HEK293 (cell line): ENCODE results near the gene ADORA3.

Experiments used
- CTCF ChIA-PET: fragments of 350-600 bp; formaldehyde crosslinking; extraction: SDS; loops from one replicate; lab custom pipeline; 2021; ENCODE audit warnings: antibody characterized with exemption; lab: Yijun Ruan, JAX
- POLR2A ChIA-PET: fragments of 300-600 bp; formaldehyde crosslinking; extraction: SDS; loops from one replicate; lab custom pipeline; 2020; ENCODE audit warnings: antibody characterized with exemption, inconsistent platforms; lab: Yijun Ruan, JAX
- H3K27ac ChIP-seq: fragments of 200-500 bp; sonication (Bioruptor generic); 2 replicates; pipeline ENCODE4 v1.5.1; 2014; ENCODE audit warnings: low read depth, low read length, control low read depth, inconsistent platforms; ENCODE audit errors: extremely low read depth
- H3K36me3 ChIP-seq, 2 experiments: fragments of 200-500 bp in 1 of 2; sonication (Bioruptor generic) in 1 of 2; 1 replicate in 1 of 2; 2 replicates in 1 of 2; pipeline ENCODE4 v1.5.1; 2014 to 2017; ENCODE audit warnings: inconsistent platforms in 2 of 2, low read length in 2 of 2; ENCODE audit not compliant: control insufficient read depth in 2 of 2, insufficient read depth in 1 of 2
- H3K4me1 ChIP-seq: fragments of 200-500 bp; sonication (Bioruptor generic); 2 replicates; pipeline ENCODE4 v1.5.1; 2014; ENCODE audit warnings: mild to moderate bottlenecking, low read length, inconsistent platforms; ENCODE audit not compliant: control insufficient read depth, insufficient read depth
- H3K4me3 ChIP-seq: 2 replicates; pipeline ENCODE4 v1.5.1; 2011; ENCODE audit warnings: low read depth, mild to moderate bottlenecking, control low read depth, low read length, moderate library complexity
- H3K9me3 ChIP-seq: fragments of 200-500 bp; sonication (Bioruptor generic); 2 replicates; pipeline ENCODE4 v1.5.1; 2014; ENCODE audit warnings: low read depth, low read length, inconsistent platforms; ENCODE audit not compliant: control insufficient read depth, insufficient read depth
- EGR2 ChIP-seq: fragments of 450-650 bp; formaldehyde crosslinking; IDR thresholded peaks from 2 replicates; pipeline ENCODE4 v1.5.1; 2016; ENCODE audit warnings: low read depth, missing biosample characterization, missing genetic modification characterization
- KLF7 ChIP-seq: fragments of 450-650 bp; formaldehyde crosslinking; IDR thresholded peaks from 2 replicates; pipeline ENCODE4 v1.5.1; 2016; ENCODE audit warnings: missing biosample characterization, missing genetic modification characterization, borderline replicate concordance
- OVOL3 ChIP-seq: fragments of 450-650 bp; formaldehyde crosslinking; IDR thresholded peaks from 2 replicates; pipeline ENCODE4 v1.5.1; 2016; ENCODE audit warnings: missing biosample characterization, missing genetic modification characterization
- REPIN1 ChIP-seq: fragments of 450-650 bp; formaldehyde crosslinking; IDR thresholded peaks from 2 replicates; pipeline ENCODE4 v1.5.1; 2017; ENCODE audit warnings: missing biosample characterization, missing genetic modification characterization, low read depth
- SP7 ChIP-seq: fragments of 450-650 bp; formaldehyde crosslinking; IDR thresholded peaks from 2 replicates; pipeline ENCODE4 v1.5.1; 2016; ENCODE audit warnings: missing biosample characterization, missing genetic modification characterization
- ZNF112 ChIP-seq: fragments of 450-650 bp; formaldehyde crosslinking; IDR thresholded peaks from 2 replicates; pipeline ENCODE4 v1.5.0; 2017; ENCODE audit warnings: missing biosample characterization, missing genetic modification characterization
- ZNF169 ChIP-seq: fragments of 450-650 bp; formaldehyde crosslinking; IDR thresholded peaks from 2 replicates; pipeline ENCODE4 v1.5.1; 2016; ENCODE audit warnings: missing biosample characterization, missing genetic modification characterization
- ZNF416 ChIP-seq: fragments of 450-650 bp; formaldehyde crosslinking; IDR thresholded peaks from 2 replicates; pipeline ENCODE4 v1.5.1; 2016; ENCODE audit warnings: missing biosample characterization, missing genetic modification characterization
- ZNF530 ChIP-seq: fragments of 450-650 bp; formaldehyde crosslinking; IDR thresholded peaks from 2 replicates; pipeline ENCODE4 v1.5.1; 2016; ENCODE audit warnings: low read depth, missing biosample characterization, missing genetic modification characterization
- ZNF549 ChIP-seq: fragments of 450-650 bp; IDR thresholded peaks from 2 replicates; pipeline ENCODE4 v1.5.1; 2018; ENCODE audit warnings: missing biosample characterization, missing genetic modification characterization, mild to moderate bottlenecking, inconsistent platforms, moderate library complexity
- ZNF600 ChIP-seq: fragments of 450-650 bp; formaldehyde crosslinking; IDR thresholded peaks from 2 replicates; pipeline ENCODE4 v1.5.1; 2016; ENCODE audit warnings: missing biosample characterization, missing genetic modification characterization
- ZNF654 ChIP-seq: fragments of 450-650 bp; formaldehyde crosslinking; IDR thresholded peaks from 2 replicates; pipeline ENCODE4 v1.5.1; 2016; ENCODE audit warnings: low read depth, missing biosample characterization, missing genetic modification characterization
- ZNF664 ChIP-seq: fragments of 450-650 bp; formaldehyde crosslinking; IDR thresholded peaks from 2 replicates; pipeline ENCODE4 v1.5.1; 2016; ENCODE audit warnings: missing biosample characterization, missing genetic modification characterization
- ZNF76 ChIP-seq: fragments of 450-650 bp; formaldehyde crosslinking; IDR thresholded peaks from 2 replicates; pipeline ENCODE4; 2016; ENCODE audit warnings: low read depth, missing biosample characterization, missing genetic modification characterization, borderline replicate concordance
- ZSCAN30 ChIP-seq: fragments of 450-650 bp; IDR thresholded peaks from 2 replicates; pipeline ENCODE4 v1.5.1; 2018; ENCODE audit warnings: missing biosample characterization, mild to moderate bottlenecking, missing genetic modification characterization, moderate library complexity
- TF ChIP-seq, protein P1 (sequence below): fragments of 450-650 bp; formaldehyde crosslinking; IDR thresholded peaks from 2 replicates; pipeline ENCODE4 v1.5.1; 2016; ENCODE audit warnings: missing biosample characterization, missing genetic modification characterization, borderline replicate concordance
- TF ChIP-seq, protein P2 (sequence below): fragments of 450-650 bp; IDR thresholded peaks from 2 replicates; pipeline ENCODE4 v1.5.1; 2018; ENCODE audit warnings: missing biosample characterization, missing genetic modification characterization
- TF ChIP-seq, protein P3 (sequence below): fragments of 450-650 bp; formaldehyde crosslinking; IDR thresholded peaks from 2 replicates; pipeline ENCODE4 v1.5.1; 2016; ENCODE audit warnings: missing biosample characterization, missing genetic modification characterization
- TF ChIP-seq, protein P4 (sequence below): fragments of 450-650 bp; formaldehyde crosslinking; conservative IDR thresholded peaks from 2 replicates; pipeline ENCODE4 v1.5.1; 2016; ENCODE audit warnings: low read depth, missing biosample characterization, missing genetic modification characterization

ADORA3 gene

DNA sequence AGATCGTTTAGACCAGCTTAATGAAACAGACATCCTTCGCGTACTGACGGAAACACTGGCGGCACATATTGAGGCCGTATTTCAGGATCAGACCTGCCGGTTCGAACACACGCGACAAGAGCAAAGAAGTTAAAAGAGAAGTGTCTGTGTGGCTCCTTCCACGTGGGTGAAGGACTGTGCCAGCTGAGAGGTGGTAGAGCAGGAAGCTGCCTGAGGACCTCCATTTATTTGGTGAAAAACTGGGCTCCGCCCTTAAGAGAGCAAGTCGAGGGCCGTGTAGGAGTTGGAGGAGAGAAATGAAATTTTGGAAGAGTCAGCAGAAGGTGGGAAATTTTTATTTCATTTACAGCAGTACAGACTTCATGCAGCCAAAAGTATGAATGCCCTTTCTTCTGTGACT is 38.8 kb upstream of the ADORA3 start:
- H3K4me3 ChIP-seq = no peak overlapping the region
- no peaks in the 10 kb centered on the region for H3K4me1 ChIP-seq
- CTCF ChIA-PET = no interaction called here
- H3K9me3 ChIP-seq = no peaks in the 10 kb centered on the region
- no peak for TF ChIP-seq ZNF76 (tag by site-specific recombination)
- TF ChIP-seq, protein P1, sequence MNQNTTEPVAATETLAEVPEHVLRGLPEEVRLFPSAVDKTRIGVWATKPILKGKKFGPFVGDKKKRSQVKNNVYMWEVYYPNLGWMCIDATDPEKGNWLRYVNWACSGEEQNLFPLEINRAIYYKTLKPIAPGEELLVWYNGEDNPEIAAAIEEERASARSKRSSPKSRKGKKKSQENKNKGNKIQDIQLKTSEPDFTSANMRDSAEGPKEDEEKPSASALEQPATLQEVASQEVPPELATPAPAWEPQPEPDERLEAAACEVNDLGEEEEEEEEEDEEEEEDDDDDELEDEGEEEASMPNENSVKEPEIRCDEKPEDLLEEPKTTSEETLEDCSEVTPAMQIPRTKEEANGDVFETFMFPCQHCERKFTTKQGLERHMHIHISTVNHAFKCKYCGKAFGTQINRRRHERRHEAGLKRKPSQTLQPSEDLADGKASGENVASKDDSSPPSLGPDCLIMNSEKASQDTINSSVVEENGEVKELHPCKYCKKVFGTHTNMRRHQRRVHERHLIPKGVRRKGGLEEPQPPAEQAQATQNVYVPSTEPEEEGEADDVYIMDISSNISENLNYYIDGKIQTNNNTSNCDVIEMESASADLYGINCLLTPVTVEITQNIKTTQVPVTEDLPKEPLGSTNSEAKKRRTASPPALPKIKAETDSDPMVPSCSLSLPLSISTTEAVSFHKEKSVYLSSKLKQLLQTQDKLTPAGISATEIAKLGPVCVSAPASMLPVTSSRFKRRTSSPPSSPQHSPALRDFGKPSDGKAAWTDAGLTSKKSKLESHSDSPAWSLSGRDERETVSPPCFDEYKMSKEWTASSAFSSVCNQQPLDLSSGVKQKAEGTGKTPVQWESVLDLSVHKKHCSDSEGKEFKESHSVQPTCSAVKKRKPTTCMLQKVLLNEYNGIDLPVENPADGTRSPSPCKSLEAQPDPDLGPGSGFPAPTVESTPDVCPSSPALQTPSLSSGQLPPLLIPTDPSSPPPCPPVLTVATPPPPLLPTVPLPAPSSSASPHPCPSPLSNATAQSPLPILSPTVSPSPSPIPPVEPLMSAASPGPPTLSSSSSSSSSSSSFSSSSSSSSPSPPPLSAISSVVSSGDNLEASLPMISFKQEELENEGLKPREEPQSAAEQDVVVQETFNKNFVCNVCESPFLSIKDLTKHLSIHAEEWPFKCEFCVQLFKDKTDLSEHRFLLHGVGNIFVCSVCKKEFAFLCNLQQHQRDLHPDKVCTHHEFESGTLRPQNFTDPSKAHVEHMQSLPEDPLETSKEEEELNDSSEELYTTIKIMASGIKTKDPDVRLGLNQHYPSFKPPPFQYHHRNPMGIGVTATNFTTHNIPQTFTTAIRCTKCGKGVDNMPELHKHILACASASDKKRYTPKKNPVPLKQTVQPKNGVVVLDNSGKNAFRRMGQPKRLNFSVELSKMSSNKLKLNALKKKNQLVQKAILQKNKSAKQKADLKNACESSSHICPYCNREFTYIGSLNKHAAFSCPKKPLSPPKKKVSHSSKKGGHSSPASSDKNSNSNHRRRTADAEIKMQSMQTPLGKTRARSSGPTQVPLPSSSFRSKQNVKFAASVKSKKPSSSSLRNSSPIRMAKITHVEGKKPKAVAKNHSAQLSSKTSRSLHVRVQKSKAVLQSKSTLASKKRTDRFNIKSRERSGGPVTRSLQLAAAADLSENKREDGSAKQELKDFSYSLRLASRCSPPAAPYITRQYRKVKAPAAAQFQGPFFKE (tag by site-specific recombination) = no peak
- no peak for TF ChIP-seq ZNF664
- no peak for TF ChIP-seq EGR2 (tag by site-specific recombination)
- no peak for TF ChIP-seq KLF7
- TF ChIP-seq ZSCAN30 = no peak
- no peak for TF ChIP-seq OVOL3 (tag by site-specific recombination)
- no peak for TF ChIP-seq ZNF112 (tag by site-specific recombination)
- TF ChIP-seq ZNF654 (tag by site-specific recombination) = no peak
- no peak for TF ChIP-seq REPIN1 (tag by site-specific recombination)
- no peak for TF ChIP-seq SP7
- TF ChIP-seq ZNF600 (tag by site-specific recombination) = no peak
- no peak for TF ChIP-seq ZNF169 (tag by site-specific recombination)
- TF ChIP-seq ZNF530 (tag by site-specific recombination) = no peak
- TF ChIP-seq, protein P2, sequence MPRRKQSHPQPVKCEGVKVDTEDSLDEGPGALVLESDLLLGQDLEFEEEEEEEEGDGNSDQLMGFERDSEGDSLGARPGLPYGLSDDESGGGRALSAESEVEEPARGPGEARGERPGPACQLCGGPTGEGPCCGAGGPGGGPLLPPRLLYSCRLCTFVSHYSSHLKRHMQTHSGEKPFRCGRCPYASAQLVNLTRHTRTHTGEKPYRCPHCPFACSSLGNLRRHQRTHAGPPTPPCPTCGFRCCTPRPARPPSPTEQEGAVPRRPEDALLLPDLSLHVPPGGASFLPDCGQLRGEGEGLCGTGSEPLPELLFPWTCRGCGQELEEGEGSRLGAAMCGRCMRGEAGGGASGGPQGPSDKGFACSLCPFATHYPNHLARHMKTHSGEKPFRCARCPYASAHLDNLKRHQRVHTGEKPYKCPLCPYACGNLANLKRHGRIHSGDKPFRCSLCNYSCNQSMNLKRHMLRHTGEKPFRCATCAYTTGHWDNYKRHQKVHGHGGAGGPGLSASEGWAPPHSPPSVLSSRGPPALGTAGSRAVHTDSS (tag by site-specific recombination) = no peak
- no peak for TF ChIP-seq ZNF416 (tag by site-specific recombination)
- TF ChIP-seq, protein P3, sequence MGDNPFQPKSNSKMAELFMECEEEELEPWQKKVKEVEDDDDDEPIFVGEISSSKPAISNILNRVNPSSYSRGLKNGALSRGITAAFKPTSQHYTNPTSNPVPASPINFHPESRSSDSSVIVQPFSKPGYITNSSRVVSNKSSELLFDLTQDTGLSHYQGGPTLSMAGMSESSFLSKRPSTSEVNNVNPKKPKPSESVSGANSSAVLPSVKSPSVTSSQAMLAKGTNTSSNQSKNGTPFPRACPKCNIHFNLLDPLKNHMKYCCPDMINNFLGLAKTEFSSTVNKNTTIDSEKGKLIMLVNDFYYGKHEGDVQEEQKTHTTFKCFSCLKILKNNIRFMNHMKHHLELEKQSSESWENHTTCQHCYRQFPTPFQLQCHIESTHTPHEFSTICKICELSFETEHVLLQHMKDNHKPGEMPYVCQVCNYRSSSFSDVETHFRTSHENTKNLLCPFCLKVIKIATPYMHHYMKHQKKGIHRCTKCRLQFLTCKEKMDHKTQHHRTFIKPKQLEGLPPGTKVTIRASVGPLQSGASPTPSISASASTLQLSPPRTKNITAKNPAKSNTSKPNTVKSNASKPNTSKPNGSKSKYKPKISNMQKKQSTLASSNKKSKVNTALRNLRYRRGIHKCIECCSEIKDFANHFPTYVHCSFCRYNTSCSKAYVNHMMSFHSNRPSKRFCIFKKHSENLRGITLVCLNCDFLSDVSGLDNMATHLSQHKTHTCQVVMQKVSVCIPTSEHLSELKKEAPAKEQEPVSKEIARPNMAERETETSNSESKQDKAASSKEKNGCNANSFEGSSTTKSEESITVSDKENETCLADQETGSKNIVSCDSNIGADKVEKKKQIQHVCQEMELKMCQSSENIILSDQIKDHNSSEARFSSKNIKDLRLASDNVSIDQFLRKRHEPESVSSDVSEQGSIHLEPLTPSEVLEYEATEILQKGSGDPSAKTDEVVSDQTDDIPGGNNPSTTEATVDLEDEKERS (tag by site-specific recombination) = no peak
- TF ChIP-seq ZNF549 (tag by site-specific recombination) = no peak
- TF ChIP-seq, protein P4, sequence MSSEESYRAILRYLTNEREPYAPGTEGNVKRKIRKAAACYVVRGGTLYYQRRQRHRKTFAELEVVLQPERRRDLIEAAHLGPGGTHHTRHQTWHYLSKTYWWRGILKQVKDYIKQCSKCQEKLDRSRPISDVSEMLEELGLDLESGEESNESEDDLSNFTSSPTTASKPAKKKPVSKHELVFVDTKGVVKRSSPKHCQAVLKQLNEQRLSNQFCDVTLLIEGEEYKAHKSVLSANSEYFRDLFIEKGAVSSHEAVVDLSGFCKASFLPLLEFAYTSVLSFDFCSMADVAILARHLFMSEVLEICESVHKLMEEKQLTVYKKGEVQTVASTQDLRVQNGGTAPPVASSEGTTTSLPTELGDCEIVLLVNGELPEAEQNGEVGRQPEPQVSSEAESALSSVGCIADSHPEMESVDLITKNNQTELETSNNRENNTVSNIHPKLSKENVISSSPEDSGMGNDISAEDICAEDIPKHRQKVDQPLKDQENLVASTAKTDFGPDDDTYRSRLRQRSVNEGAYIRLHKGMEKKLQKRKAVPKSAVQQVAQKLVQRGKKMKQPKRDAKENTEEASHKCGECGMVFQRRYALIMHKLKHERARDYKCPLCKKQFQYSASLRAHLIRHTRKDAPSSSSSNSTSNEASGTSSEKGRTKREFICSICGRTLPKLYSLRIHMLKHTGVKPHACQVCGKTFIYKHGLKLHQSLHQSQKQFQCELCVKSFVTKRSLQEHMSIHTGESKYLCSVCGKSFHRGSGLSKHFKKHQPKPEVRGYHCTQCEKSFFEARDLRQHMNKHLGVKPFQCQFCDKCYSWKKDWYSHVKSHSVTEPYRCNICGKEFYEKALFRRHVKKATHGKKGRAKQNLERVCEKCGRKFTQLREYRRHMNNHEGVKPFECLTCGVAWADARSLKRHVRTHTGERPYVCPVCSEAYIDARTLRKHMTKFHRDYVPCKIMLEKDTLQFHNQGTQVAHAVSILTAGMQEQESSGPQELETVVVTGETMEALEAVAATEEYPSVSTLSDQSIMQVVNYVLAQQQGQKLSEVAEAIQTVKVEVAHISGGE (tag by site-specific recombination) = no peak
- H3K36me3 ChIP-seq = no peaks in the 10 kb centered on the region
- H3K27ac ChIP-seq = no peak overlapping the region
- POLR2A ChIA-PET = no interaction called here
